HepG2 (cell line): Measurements from ENCODE around the gene GRIP1. TPM values are rescaled to one million over a fixed set of nuclear protein-coding genes. Genes with fewer than 3 reads are reported as not detected.

ENCODE experiments used
- CTCF ChIP-seq: sonication (generic); formaldehyde crosslinking; IDR thresholded peaks from 2 replicates; pipeline ENCODE4 v1.5.0; 2020; ENCODE audit warnings: mild to moderate bottlenecking, missing genetic modification reagents, moderate library complexity
- ISX ChIP-seq: sonication (generic); formaldehyde crosslinking; conservative IDR thresholded peaks from 2 replicates; pipeline ENCODE4 v1.5.0; 2020; ENCODE audit warnings: missing genetic modification reagents
- LBX2 ChIP-seq: sonication (generic); formaldehyde crosslinking; IDR thresholded peaks from 2 replicates; pipeline ENCODE4 v1.5.0; 2020; ENCODE audit warnings: missing genetic modification reagents, mild to moderate bottlenecking, borderline replicate concordance
- SMC3 ChIP-seq: IDR thresholded peaks from 2 replicates; pipeline ENCODE4 v1.6.1; 2011; ENCODE audit warnings: low read length, improper control_type of control experiment
- ZNF407 ChIP-seq: sonication (generic); formaldehyde crosslinking; IDR thresholded peaks from one replicate; pipeline ENCODE4 v1.5.1; 2020; ENCODE audit warnings: mild to moderate bottlenecking, missing genetic modification reagents; ENCODE audit errors: not compliant biosample characterization
- ZNF781 ChIP-seq: sonication (generic); formaldehyde crosslinking; IDR thresholded peaks from 2 replicates; pipeline ENCODE4 v1.5.1; 2020; ENCODE audit warnings: borderline replicate concordance, mild to moderate bottlenecking, missing genetic modification reagents; ENCODE audit errors: not compliant biosample characterization
- polyA plus RNA-seq, 8 experiments: library from polyadenylated mRNA; depleted of rRNA in 3 of 8; stranded (reverse) in 7 of 8; unstranded in 1 of 8; fragments of >200 nt; fragmentation: Illumina TruSeq in 4 of 8; extraction: Trizol in 4 of 8; gene quantifications; 2 replicates each; pipeline versions ENCODE4 v1.2.1 to v1.2.3, GENCODE V29; 2011 to 2016; ENCODE audit warnings: low read depth in 4 of 8, missing spikeins in 1 of 8, mixed read lengths in 1 of 8; ENCODE audit not compliant: insufficient read depth in 1 of 8
- total RNA-seq, 5 experiments: library from RNA; depleted of rRNA; stranded (reverse); fragments of >200 nt; fragmentation: Illumina TruSeq; extraction: Trizol; gene quantifications; 2 replicates each; pipeline ENCODE4 v1.2.3, GENCODE V29; 2016; ENCODE audit warnings: low read depth in 1 of 5

GRIP1 gene
- total and polyA plus RNA-seq, 2 of the 13 experiments (the other 11 are each of a cell fraction or from before 2014, with no cell fraction given) = not detected

DNA sequence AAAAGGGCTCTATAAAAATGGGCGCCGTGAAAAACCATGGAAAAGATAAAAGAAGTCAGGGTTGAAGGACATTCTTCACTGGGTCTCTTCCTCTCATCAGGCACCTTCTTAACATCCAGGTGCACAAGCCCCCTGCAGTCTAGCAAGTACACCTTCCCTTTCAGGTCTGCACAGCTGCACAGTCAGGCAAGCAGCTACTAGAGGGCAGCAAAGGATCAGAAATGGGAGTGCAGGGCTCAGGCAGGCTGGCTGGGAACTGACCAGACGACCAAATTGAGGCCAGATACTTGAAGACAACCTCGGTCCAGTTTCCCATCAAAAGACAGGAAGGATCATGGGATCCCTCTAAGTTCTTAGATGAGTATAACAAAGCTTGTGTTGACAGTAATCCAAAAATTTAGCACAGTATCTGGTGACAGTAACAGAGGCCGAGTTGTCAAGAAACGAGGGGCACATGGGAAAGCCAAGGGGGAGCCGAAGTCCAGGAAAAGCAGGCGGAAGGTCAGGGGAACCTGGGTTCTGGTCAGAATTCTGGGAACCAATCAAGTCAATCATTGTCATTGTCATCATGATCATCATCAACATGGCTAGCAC is 10.1 kb upstream of the GRIP1 start (continued):
- no peak for TF ChIP-seq ZNF407 (CRISPR knock-in tag)
- peak; percentile 70 for TF ChIP-seq SMC3
- no peak for TF ChIP-seq ZNF781 (CRISPR knock-in tag)
- TF ChIP-seq CTCF = peak; percentile 88
- no peak for TF ChIP-seq LBX2 (CRISPR knock-in tag)
- no peak for TF ChIP-seq ISX (CRISPR knock-in tag)
- TF ChIP-seq, all 625 proteins: peak for 5
